ENCODE data around the gene TXNRD2. TPM values are rescaled to one million over a fixed set of nuclear protein-coding genes. Genes with fewer than 3 reads are reported as not detected.
A peak's percentile ranks its signal among the peaks of the same experiment; 100 is the strongest.
"Not testable (repeated sequence)": the region's sequence is repeated elsewhere in the genome, so short reads cannot be mapped to it uniquely, and the experiment has no call there.

The TXNRD2 gene
- polyA plus RNA-seq, 3 donors, result 29.9 to 36.0 (median 30.0) TPM

GRCh38 chr22:19849835-19850762 is 91.5 kb downstream of the TXNRD2 start:
- peak; percentile 54 for DNase-seq

- DNase-seq, result no peak
Measured at GRCh38 chr22:19848298-19849224, 93.1 kb downstream of the TXNRD2 start.

GRCh38 chr22:19847345-19847632 is 94.3 kb downstream of the TXNRD2 start:
- DNase-seq, result no peak

- no peak for DNase-seq
Measured at GRCh38 chr22:19846620-19847344, 94.8 kb downstream of the TXNRD2 start.

GRCh38 chr22:19845054-19845722 is 96.4 kb downstream of the TXNRD2 start:
- DNase-seq, result no peak

- DNase-seq, result no peak
Measured at GRCh38 chr22:19844377-19845053, 97.1 kb downstream of the TXNRD2 start.

- no peak for DNase-seq
Measured at GRCh38 chr22:19843857-19844376, 97.7 kb downstream of the TXNRD2 start.

- no peak for DNase-seq
Measured at GRCh38 chr22:19843107-19843856, 98.3 kb downstream of the TXNRD2 start.

- DNase-seq, result no peak
Measured at GRCh38 chr22:19842393-19843106, 99.1 kb downstream of the TXNRD2 start.

GRCh38 chr22:19841641-19842392 is 99.8 kb downstream of the TXNRD2 start:
- DNase-seq, result no peak

- DNase-seq, result no peak
Measured at GRCh38 chr22:19840955-19841640, 100.5 kb downstream of the TXNRD2 start.

- no peak for DNase-seq
Measured at GRCh38 chr22:19840059-19840458, 101.6 kb downstream of the TXNRD2 start.

GRCh38 chr22:19837915-19838314 is 103.7 kb downstream of the TXNRD2 start:
- no peak for DNase-seq

GRCh38 chr22:19836512-19836911 is 105.1 kb downstream of the TXNRD2 start:
- no peak for DNase-seq

GRCh38 chr22:19834599-19834998 is 107.0 kb downstream of the TXNRD2 start:
- DNase-seq, result no peak

GRCh38 chr22:19833327-19833726 is 108.3 kb downstream of the TXNRD2 start:
- not testable (repeated sequence) for DNase-seq

- DNase-seq, result no peak
Measured at GRCh38 chr22:19832476-19833108, 109.0 kb downstream of the TXNRD2 start.
